Astrocyte (in vitro differentiated cells and primary cell): ENCODE data around the gene PSMA7.
"Not testable (repeated sequence)": the region's sequence is repeated elsewhere in the genome, so short reads cannot be mapped to it uniquely, and the experiment has no call there.

Experiments
- CTCF ChIP-seq: IDR thresholded peaks from 2 replicates; pipeline ENCODE4 v1.5.1; 2011; ENCODE audit warnings: low read depth, mild to moderate bottlenecking, inconsistent platforms, low read length, moderate library complexity; ENCODE audit not compliant: insufficient read depth
- EZH2 ChIP-seq: IDR thresholded peaks from 2 replicates; pipeline ENCODE4 v1.6.1; 2012; ENCODE audit warnings: mild to moderate bottlenecking, low read length, inconsistent platforms; ENCODE audit not compliant: insufficient read depth

DNA sequence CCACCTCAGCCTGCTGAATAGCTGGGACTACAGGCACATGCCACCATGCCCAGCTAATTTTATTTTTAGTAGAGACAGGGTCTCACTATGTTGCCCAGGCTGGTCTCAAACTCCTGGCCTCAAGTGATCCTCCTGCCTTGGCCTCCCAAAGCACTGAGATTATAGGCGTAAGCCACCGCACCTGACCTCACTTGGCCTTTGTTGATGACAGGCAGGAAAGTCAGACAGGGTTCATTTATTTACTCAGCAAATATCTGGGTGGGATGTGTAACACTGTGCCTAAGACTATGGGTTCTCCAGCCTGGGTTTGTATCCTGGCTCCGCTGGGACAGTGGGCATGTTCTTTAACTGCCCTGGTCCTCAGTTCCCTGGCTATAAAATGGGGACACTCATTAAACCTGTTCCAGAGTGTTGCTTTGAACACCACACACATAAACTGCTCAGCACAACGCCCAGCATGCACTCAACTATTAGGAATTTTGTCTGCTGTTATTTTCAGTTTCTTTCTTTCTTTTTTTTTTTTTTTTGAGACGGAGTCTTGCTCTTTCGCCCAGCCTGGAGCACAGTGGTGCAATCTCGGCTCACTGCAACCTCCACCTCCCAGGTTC lies 27.3 kb downstream of the PSMA7 start:
- TF ChIP-seq CTCF, EZH2: not testable (repeated sequence)
